Activated CD4-positive, CD25-positive, alpha-beta regulatory T cell treated with anti-CD3 and anti-CD28 coated beads, Interleukin-2, amount 50 U/mL, for 24 hours (primary cell): ENCODE data around the gene PDCD2L.

ENCODE experiments used
- ATAC-seq, 2 donors: fragments of 150-1000 bp; cut with Tn5 transposase; one replicate each; pipeline ENCODE4 v1.10.0; 2021; ENCODE audit warnings: mild to moderate bottlenecking in 1 of 2, moderate library complexity in 1 of 2

The PDCD2L gene

GRCh38 chr19:34474233-34474989 lies 70.2 kb downstream of the PDCD2L start:
- no peak for ATAC-seq

GRCh38 chr19:34475026-34475974 lies 71.1 kb downstream of the PDCD2L start:
- ATAC-seq = peak; percentile 74 to 80
